Peyer's patch (tissue), 4 donors: ENCODE measurements around the gene DDR1.
"Not testable (repeated sequence)": the region's sequence is repeated elsewhere in the genome, so short reads cannot be mapped to it uniquely, and the experiment has no call there.

Experiments used
- CTCF ChIP-seq, 6 experiments: fragments of 450-650 bp in 4 of 6; fragments of 200-600 bp in 2 of 6; sonication (generic) in 1 of 6; IDR thresholded peaks; one replicate each; pipeline ENCODE4 v1.5.1; 2017 to 2019; ENCODE audit warnings: antibody characterized with exemption in 6 of 6, mild to moderate bottlenecking in 3 of 6, moderate library complexity in 1 of 6
- POLR2A ChIP-seq, 2 donors: fragments of 450-650 bp; IDR thresholded peaks; one replicate each; pipeline ENCODE4 v1.5.1; 2017; ENCODE audit warnings: antibody characterized with exemption in 2 of 2, mild to moderate bottlenecking in 2 of 2, moderate library complexity in 2 of 2

DNA sequence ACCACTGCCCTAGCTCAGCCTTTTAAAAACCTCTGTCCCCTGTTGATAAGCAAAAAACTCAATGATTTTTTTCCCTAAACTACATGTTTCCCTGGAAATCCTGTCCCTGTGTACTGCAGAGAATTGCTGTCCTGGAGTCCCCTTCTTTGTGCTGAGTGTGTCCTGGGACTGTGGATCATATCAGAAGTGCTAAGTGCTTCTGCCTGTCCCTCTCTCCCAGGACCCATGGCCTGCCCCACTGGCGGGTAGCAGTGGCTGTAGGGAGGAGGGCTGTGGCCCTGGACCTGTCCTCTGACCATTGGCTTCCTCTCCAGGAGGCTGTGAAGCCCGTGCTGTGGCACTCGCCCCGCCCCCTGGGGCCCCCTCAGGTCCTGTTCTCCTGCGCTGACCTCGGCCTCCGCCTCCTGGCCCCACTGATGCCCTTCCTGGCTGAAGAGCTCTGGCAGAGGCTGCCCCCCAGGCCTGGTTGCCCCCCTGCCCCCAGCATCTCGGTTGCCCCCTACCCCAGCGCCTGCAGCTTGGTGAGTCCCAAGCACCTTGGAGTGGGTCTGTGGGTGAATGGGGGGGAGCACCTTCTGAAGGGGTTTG is 39.8 kb downstream of the DDR1 start:
- not testable (repeated sequence) for TF ChIP-seq POLR2A, CTCF (IDR thresholded peaks at IDR 0.05)
